Measurements from ENCODE around the gene PNPLA3.

The PNPLA3 gene

DNA sequence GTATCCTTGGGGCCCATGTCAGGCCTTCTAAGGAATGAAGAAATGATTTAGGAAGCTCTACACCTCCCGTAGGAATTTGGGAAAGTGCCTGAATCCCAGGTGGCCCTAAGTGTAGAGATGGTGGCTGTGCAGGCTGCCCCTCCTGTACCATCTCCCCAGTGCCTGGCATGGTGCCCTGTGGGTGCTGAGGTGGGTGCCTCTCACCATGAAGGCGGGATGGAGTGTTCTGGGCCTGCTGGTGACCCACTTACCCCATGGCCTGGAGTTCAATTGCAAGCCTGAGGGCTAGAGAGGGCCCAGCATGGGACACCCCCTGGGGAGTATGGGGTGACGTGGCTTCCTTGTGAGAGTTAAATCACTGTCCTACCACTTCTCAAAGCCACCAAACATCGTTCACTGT, 51.4 kb downstream of the PNPLA3 start:
- Histone ChIP-seq H3K4me1 (no peaks in the 10 kb centered on the region), H3K27ac (no peak overlapping the region), H3K36me3 (peaks cover 72 to 98% (median 91%) of the 10 kb centered on the region in 3 donors), H3K9me3 (no peaks in the 10 kb centered on the region), H3K27me3 (no peaks in the 10 kb centered on the region), H3K4me3 (no peak overlapping the region)
- intact Hi-C loops (cut with DNase I; ENCODE audit: low total_unique reads), result no loop called here
- no peak for DNase-seq
- TF ChIP-seq, protein P1, sequence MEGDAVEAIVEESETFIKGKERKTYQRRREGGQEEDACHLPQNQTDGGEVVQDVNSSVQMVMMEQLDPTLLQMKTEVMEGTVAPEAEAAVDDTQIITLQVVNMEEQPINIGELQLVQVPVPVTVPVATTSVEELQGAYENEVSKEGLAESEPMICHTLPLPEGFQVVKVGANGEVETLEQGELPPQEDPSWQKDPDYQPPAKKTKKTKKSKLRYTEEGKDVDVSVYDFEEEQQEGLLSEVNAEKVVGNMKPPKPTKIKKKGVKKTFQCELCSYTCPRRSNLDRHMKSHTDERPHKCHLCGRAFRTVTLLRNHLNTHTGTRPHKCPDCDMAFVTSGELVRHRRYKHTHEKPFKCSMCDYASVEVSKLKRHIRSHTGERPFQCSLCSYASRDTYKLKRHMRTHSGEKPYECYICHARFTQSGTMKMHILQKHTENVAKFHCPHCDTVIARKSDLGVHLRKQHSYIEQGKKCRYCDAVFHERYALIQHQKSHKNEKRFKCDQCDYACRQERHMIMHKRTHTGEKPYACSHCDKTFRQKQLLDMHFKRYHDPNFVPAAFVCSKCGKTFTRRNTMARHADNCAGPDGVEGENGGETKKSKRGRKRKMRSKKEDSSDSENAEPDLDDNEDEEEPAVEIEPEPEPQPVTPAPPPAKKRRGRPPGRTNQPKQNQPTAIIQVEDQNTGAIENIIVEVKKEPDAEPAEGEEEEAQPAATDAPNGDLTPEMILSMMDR (IDR thresholded peaks at IDR 0.05), result no peak

DNA sequence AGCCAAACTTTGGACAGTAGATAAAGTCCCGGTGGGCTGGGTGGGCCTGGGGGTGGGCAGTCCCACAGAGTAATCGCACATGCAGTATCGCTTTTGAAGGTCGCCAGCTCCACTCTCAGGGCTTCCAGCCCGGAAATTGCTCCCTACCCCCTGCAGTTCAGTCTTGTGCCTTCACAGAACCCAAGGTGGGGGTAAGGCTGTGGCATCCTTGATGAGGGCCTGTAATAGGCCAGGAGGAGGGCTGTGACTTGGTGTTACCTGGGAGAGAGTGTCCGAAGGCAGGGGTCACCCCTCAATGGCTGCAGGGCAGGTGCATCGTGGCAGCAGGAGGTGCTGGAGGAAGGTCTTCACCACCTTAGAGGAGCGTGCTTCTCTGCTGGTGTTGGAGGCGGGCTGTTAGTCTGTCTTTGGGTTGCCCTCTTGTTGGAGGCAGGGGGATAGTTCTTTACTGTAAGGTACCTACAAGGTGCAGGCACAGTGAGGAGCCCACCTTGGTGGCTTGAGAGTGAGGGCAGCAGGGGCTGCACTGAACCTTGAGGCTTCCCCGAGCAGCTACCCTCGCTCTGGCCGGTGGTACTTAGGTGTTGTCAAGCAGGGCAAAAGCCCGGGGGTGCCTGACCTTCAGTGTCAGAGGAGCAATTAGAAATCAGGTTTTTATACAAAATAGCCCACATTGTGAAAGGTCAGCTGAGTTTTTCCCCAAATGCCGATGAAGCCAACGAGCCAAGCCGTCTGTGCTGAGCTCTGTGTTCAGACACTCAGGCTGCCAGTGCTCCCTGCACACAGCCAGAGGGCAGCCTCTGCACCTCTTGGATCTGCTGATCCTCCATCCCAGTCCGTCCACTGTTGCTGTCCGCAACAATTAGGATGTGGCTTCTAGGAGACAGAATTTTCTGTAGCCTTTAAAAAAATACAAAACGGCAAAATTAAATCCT, 53.5 kb downstream of the PNPLA3 start:
- Histone ChIP-seq H3K4me3 (no peak overlapping the region), H3K9me3 (no peaks in the 10 kb centered on the region), H3K27me3 (no peaks in the 10 kb centered on the region), H3K36me3 (peaks cover 77 to 98% (median 95%) of the 10 kb centered on the region in 3 donors), H3K4me1 (no peaks in the 10 kb centered on the region), H3K27ac (no peak overlapping the region)
- intact Hi-C loops (cut with DNase I; ENCODE audit: low total_unique reads), result no loop called here
- TF ChIP-seq, protein P1 (IDR thresholded peaks at IDR 0.05), result no peak
- DNase-seq, result no peak

DNA sequence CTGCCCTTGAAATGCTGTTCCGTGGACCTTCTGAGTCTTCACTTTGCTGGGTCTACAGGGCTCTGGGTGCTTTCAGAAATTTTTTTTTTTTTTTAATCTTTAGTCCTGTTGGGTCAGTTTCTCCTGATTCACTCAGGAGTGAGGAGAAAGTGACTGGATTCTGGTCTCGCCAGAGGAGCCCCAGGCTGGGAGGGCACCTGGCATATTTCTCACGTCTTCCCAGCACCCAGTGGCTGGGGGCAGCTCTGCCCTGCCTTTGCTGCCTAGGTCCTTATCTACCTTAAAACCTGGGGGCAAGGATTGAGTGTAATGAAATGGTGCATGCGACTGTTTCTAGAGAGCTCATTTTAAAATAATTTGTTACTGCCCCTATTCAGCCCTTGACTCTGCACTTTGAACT, 55.0 kb downstream of the PNPLA3 start:
- no peak for DNase-seq
- Histone ChIP-seq H3K4me3 (no peak overlapping the region), H3K9me3 (no peaks in the 10 kb centered on the region), H3K27me3 (no peaks in the 10 kb centered on the region), H3K27ac (no peak overlapping the region), H3K36me3 (peaks cover 69 to 98% (median 95%) of the 10 kb centered on the region in 3 donors), H3K4me1 (no peaks in the 10 kb centered on the region)
- intact Hi-C loops (cut with DNase I; ENCODE audit: low total_unique reads), result no loop called here
- TF ChIP-seq, protein P1 (IDR thresholded peaks at IDR 0.05), result no peak

DNA sequence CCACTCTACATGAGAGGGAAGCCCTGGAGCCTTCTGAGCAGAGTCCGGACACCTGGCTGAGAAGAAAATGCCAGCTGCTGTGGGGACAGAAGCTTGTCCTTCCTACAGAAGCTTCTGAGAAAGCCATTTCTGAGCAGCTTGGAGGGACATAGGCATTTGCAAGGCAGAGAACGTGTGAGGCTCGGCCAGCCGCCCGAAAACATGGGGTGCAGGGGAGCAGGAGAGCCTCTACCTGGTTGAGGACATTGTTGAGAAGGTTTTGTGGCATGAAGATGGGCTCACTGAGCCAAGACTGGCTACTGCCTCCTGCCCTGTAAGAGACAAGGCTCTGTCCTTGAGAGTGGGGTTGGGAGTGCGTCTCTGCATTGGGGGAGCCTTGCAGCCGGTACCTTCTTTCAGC, 57.0 kb downstream of the PNPLA3 start:
- no peak overlapping the region for H3K27ac ChIP-seq
- no peaks in the 10 kb centered on the region for H3K27me3 ChIP-seq
- no peaks in the 10 kb centered on the region for H3K4me1 ChIP-seq
- H3K4me3 ChIP-seq, result no peak overlapping the region
- H3K36me3 ChIP-seq, result peaks cover 68 to 98% (median 95%) of the 10 kb centered on the region in 3 donors
- H3K9me3 ChIP-seq, result no peaks in the 10 kb centered on the region
- no peak for DNase-seq
- intact Hi-C loops (cut with DNase I; ENCODE audit: low total_unique reads), result no loop called here
- TF ChIP-seq, protein P1 (IDR thresholded peaks at IDR 0.05), result no peak

DNA sequence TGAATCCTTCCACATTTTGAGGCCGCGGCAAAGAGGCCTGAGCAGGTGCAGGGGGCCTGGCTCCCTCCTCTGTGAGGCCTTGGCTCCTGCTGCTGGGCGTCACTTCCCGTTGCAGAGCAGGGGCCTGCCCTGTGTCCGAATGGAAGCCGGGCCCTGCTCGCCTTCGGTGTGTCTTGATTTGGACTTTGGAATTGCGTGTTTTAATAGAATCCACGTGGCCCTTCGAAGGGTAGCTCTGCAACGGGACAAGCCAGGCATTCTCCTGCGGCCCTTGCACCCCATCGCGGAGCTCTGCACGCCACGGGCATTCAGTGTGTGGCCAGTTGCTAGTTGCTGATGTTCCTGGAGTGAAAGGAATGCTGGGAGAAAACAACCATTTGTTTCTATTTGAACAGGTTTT, 57.4 kb downstream of the PNPLA3 start:
- H3K9me3 ChIP-seq, result no peaks in the 10 kb centered on the region
- no peaks in the 10 kb centered on the region for H3K27me3 ChIP-seq
- no peak overlapping the region for H3K27ac ChIP-seq
- H3K4me1 ChIP-seq, result no peaks in the 10 kb centered on the region
- H3K36me3 ChIP-seq, result peaks cover 64 to 97% (median 91%) of the 10 kb centered on the region in 3 donors
- H3K4me3 ChIP-seq, result no peak overlapping the region
- no peak for DNase-seq
- TF ChIP-seq, protein P1 (IDR thresholded peaks at IDR 0.05), result no peak
- intact Hi-C loops (cut with DNase I; ENCODE audit: low total_unique reads), result no loop called here
